Suprapubic skin (tissue), 4 donors: ENCODE results near the gene GOSR2. TPM values are rescaled to one million over a fixed set of nuclear protein-coding genes. Genes with fewer than 3 reads are reported as not detected.

Experiments used
- DNase-seq, 2 donors: peaks; one replicate each; pipeline ENCODE4 v3.0.0-alpha.2; 2019; ENCODE audit warnings: low spot score in 2 of 2
- H3K27ac ChIP-seq: fragments of 200-600 bp; sonication (generic); one replicate; pipeline ENCODE4 v1.5.1; 2019
- H3K27me3 ChIP-seq: fragments of 200-600 bp; sonication (generic); one replicate; pipeline ENCODE4 v1.5.1; 2019
- H3K36me3 ChIP-seq: fragments of 200-600 bp; sonication (generic); one replicate; pipeline ENCODE4 v1.5.1; 2019
- H3K4me1 ChIP-seq: fragments of 200-600 bp; sonication (generic); one replicate; pipeline ENCODE4 v1.5.1; 2019
- H3K4me3 ChIP-seq: fragments of 200-600 bp; sonication (generic); one replicate; pipeline ENCODE4 v1.5.1; 2019; ENCODE audit warnings: mild to moderate bottlenecking
- H3K9me3 ChIP-seq: fragments of 200-600 bp; sonication (generic); one replicate; pipeline ENCODE4 v1.5.1; 2019
- CTCF ChIP-seq, 2 donors: fragments of 200-600 bp in 1 of 2; fragments of 450-650 bp in 1 of 2; sonication (generic) in 1 of 2; IDR thresholded peaks; one replicate each; pipeline ENCODE4 v1.5.1; 2016 to 2019; ENCODE audit warnings: antibody characterized with exemption in 2 of 2, mild to moderate bottlenecking in 1 of 2, moderate library complexity in 1 of 2
- EP300 ChIP-seq: sonication (generic); formaldehyde crosslinking; IDR thresholded peaks from one replicate; pipeline ENCODE4 v1.6.1; 2017; ENCODE audit warnings: antibody characterized with exemption
- POLR2A ChIP-seq, 2 donors: fragments of 450-650 bp; IDR thresholded peaks; one replicate each; pipeline ENCODE4 v1.6.1; 2017; ENCODE audit warnings: antibody characterized with exemption in 2 of 2, mild to moderate bottlenecking in 2 of 2, moderate library complexity in 2 of 2
- POLR2AphosphoS5 ChIP-seq, 3 donors: sonication (generic); formaldehyde crosslinking; IDR thresholded peaks; one replicate each; pipeline ENCODE4 v1.6.1; 2017; ENCODE audit warnings: antibody characterized with exemption in 3 of 3
- WGBS: methylation state at CpG from one replicate; pipeline ENCODE4 v1.1.5; 2018; 5-methylcytosine and 5-hydroxymethylcytosine counted together
- total RNA-seq, 4 donors: library from RNA; depleted of rRNA; stranded (reverse); fragments of >200 nt; gene quantifications; one replicate each; pipeline ENCODE4 v1.1.0, GENCODE V29; 2016

GOSR2 gene
- total RNA-seq, 4 donors from 2014 or later = 28.1 to 72.6 (median 41.1) TPM

- WGBS = 54% methylated on average over 3 of the region's 6 CpGs
- no peak for DNase-seq
- Histone ChIP-seq H3K4me3 (no peak overlapping the region), H3K9me3 (no peaks in the 10 kb centered on the region), H3K27ac (no peak overlapping the region), H3K27me3 (peaks cover 38% of the 10 kb centered on the region), H3K4me1 (no peaks in the 10 kb centered on the region), H3K36me3 (no peaks in the 10 kb centered on the region)
- TF ChIP-seq EP300 = no peak
- no peak for TF ChIP-seq POLR2AphosphoS5 (IDR thresholded peaks at IDR 0.05)
- TF ChIP-seq CTCF (IDR thresholded peaks at IDR 0.05) = no peak
- no peak for TF ChIP-seq POLR2A (IDR thresholded peaks at IDR 0.05)
Measured at GRCh38 chr17:46890638-46891037, 32.3 kb upstream of the GOSR2 start.

- Histone ChIP-seq H3K4me3 (no peak overlapping the region), H3K4me1 (no peaks in the 10 kb centered on the region), H3K27me3 (peaks cover 35% of the 10 kb centered on the region), H3K36me3 (no peaks in the 10 kb centered on the region), H3K27ac (no peak overlapping the region), H3K9me3 (no peaks in the 10 kb centered on the region)
- WGBS = 71% methylated on average over 4 of the region's 4 CpGs
- TF ChIP-seq CTCF (IDR thresholded peaks at IDR 0.05) = no peak
- DNase-seq = no peak
Measured at GRCh38 chr17:46892192-46892703, 30.7 kb upstream of the GOSR2 start.

- DNase-seq = no peak
- Histone ChIP-seq H3K4me1 (no peaks in the 10 kb centered on the region), H3K4me3 (no peak overlapping the region), H3K9me3 (peaks cover 4% of the 10 kb centered on the region), H3K36me3 (no peaks in the 10 kb centered on the region), H3K27me3 (peaks cover 31% of the 10 kb centered on the region), H3K27ac (no peak overlapping the region)
- no peak for TF ChIP-seq POLR2AphosphoS5 (IDR thresholded peaks at IDR 0.05)
- TF ChIP-seq CTCF (IDR thresholded peaks at IDR 0.05) = no peak
- TF ChIP-seq POLR2A (IDR thresholded peaks at IDR 0.05) = no peak
- TF ChIP-seq EP300 = no peak
- WGBS = 85% methylated on average over 9 of the region's 9 CpGs
Measured at GRCh38 chr17:46894024-46894423, 28.9 kb upstream of the GOSR2 start.

- H3K4me1 ChIP-seq = no peaks in the 10 kb centered on the region
- no peak overlapping the region for H3K27ac ChIP-seq
- no peak for TF ChIP-seq POLR2AphosphoS5 (IDR thresholded peaks at IDR 0.05)
- no peak for TF ChIP-seq POLR2A (IDR thresholded peaks at IDR 0.05)
- no peak for TF ChIP-seq EP300
- no peak for TF ChIP-seq CTCF (IDR thresholded peaks at IDR 0.05)
- H3K4me3 ChIP-seq = no peak overlapping the region
- H3K27me3 ChIP-seq = peaks cover 28% of the 10 kb centered on the region
- no peaks in the 10 kb centered on the region for H3K36me3 ChIP-seq
- peaks cover 5% of the 10 kb centered on the region for H3K9me3 ChIP-seq
- WGBS = 36% methylated on average over 14 of the region's 29 CpGs
- no peak for DNase-seq
Measured at GRCh38 chr17:46894476-46895151, 28.3 kb upstream of the GOSR2 start.

- no peak for DNase-seq
- H3K27ac ChIP-seq = no peak overlapping the region
- H3K4me1 ChIP-seq = no peaks in the 10 kb centered on the region
- WGBS = 67% methylated on average over 3 of the region's 9 CpGs
- no peak for TF ChIP-seq CTCF (IDR thresholded peaks at IDR 0.05)
- H3K4me3 ChIP-seq = no peak overlapping the region
- peaks cover 5% of the 10 kb centered on the region for H3K9me3 ChIP-seq
- H3K36me3 ChIP-seq = no peaks in the 10 kb centered on the region
- peaks cover 25% of the 10 kb centered on the region for H3K27me3 ChIP-seq
Measured at GRCh38 chr17:46895171-46895570, 27.8 kb upstream of the GOSR2 start.
